GM13977 (cell line): ENCODE measurements around the gene CREB5.

ENCODE experiments used
- DNase-seq: peaks from one replicate; pipeline ENCODE4 v3.0.0; 2012; ENCODE audit warnings: low spot score
- in situ Hi-C: fragments of 300-500 bp; cut with MboI; formaldehyde crosslinking; loops from one replicate; pipeline ENCODE4 v1.12.0; 2022; ENCODE audit warnings: low sequenced_read_pairs, low pct_unique_long_range_greater_than_20kb, mixed read lengths, inconsistent platforms; ENCODE audit not compliant: unreplicated experiment
- TF ChIP-seq, protein P1 (sequence below): IDR thresholded peaks from 2 replicates; pipeline ENCODE4 v1.5.1; 2012; ENCODE audit warnings: mild to moderate bottlenecking, control low read depth; ENCODE audit not compliant: insufficient read depth; ENCODE audit errors: extremely low read depth, missing control alignments

Gene CREB5

DNA sequence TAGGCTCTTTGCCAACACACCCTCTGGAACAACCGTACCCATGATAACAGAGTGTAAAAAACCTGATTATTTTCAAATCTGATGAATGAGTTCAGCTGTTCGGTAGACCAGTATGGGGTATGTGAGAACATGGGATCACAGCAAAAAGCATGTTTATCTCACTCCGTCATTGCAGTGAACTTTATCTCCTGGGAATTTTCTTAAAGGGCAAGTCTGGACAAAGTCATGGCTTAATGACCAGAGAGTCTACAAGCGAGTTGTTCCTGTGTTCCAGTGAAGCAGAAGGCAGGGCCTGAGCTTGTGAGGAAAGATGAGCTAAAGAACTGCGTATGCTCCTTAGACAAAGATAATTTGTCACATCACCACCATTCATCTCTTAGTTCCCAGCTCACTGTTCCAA, 326.1 kb downstream of the CREB5 start:
- TF ChIP-seq, protein P1, sequence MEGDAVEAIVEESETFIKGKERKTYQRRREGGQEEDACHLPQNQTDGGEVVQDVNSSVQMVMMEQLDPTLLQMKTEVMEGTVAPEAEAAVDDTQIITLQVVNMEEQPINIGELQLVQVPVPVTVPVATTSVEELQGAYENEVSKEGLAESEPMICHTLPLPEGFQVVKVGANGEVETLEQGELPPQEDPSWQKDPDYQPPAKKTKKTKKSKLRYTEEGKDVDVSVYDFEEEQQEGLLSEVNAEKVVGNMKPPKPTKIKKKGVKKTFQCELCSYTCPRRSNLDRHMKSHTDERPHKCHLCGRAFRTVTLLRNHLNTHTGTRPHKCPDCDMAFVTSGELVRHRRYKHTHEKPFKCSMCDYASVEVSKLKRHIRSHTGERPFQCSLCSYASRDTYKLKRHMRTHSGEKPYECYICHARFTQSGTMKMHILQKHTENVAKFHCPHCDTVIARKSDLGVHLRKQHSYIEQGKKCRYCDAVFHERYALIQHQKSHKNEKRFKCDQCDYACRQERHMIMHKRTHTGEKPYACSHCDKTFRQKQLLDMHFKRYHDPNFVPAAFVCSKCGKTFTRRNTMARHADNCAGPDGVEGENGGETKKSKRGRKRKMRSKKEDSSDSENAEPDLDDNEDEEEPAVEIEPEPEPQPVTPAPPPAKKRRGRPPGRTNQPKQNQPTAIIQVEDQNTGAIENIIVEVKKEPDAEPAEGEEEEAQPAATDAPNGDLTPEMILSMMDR, result no peak
- DNase-seq, result no peak
- in situ Hi-C loops, result no loop called here

DNA sequence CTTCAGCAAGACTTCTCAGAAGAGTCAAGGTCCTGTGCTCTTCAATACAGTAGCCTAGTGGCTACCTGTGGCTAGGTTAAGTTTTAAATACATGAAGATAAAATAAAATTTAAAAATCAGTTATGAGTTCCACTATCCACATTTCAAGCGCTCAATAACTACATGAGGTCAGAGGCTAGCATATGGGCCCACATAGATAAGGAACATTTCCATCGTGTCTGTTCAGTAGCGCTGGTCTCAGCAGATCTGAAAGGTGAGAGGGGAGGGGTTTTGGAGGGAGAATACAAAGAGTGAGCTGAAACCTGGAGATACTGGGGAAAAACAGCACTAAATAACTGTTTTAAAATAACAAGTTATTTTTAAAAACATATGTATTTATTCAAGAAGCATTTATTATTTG, 326.8 kb downstream of the CREB5 start:
- TF ChIP-seq, protein P1, result no peak
- no peak for DNase-seq
- in situ Hi-C loops, result no loop called here

DNA sequence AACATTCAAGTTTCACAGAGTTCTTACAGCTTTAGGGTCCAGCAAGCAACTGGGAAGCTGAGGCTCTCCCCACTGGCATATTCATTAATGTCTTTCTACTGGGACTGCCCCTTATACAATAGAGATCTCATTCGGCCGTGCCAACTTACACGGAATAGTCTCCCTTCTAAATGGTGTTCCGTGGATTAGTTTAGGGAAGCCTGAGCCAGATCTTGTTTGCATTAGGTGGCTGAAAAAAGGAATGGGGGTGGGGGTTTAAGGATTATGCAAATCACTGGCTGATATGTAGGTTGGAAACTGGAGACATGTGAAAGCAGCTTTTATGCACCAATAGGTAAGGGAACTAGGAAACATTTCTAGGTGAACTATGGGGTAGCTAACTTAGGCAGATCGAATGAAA, 327.5 kb downstream of the CREB5 start:
- TF ChIP-seq, protein P1, result no peak
- DNase-seq, result no peak
- in situ Hi-C loops, result no loop called here

DNA sequence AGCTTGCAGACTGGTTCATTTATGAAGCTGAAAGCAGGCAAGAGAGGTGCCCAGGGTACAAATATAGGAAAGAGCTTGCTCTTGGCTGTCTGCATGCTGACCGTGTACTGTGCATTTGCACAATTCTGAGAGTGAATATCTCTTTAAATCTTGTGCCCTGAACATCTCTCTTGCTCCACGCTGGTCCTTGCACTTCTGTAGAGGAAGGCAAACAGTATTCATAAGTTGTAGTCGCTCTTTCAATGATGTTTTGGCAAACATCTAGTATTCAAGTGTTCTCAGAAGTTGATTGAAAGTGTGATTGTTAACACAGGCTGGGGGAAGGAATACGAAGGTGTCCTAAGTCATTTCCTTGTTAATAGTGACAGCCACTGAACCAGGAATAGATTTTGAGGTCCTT, 332.6 kb downstream of the CREB5 start:
- in situ Hi-C loops, result no loop called here
- DNase-seq, result no peak
- TF ChIP-seq, protein P1, result no peak

DNA sequence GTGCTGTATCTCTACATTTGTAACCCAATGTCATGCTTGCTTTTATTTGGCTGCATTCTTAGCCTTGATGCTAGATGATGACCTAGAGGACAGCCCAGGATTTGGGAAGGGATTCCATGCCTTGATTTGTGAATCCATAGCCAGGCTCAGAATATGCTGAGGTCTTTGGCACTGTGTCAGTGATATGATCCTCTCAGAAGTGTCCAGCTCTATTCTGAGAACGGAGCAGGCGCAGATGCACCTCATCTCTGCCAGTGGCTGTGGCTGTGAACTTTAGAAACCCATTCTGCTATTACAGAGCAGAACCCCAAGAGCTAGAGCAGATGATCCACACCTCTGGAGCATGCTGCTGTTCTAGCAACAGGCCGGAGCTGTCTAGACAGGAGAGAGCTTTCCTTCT, 333.0 kb downstream of the CREB5 start:
- TF ChIP-seq, protein P1, result no peak
- DNase-seq, result no peak
- in situ Hi-C loops, result no loop called here

DNA sequence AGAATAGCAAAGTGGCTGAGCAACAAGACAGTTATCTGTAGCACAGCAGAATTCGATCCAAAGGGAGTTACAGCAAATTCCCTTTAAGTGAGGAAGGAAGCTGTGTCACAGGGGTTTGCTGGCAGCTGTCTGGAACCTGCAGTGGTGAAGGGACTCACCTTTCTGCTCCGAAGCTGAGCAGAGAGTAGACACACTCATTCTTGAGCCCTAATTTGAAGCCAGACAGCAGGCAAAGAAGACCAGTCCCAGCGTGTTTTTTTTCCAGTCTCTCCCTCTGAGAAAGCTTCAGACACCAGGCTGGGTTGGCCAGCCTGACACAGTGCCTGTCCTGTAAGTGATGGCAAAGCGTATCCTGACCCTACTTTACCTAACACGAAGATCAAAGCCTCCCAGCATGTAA, 335.1 kb downstream of the CREB5 start:
- no peak for DNase-seq
- in situ Hi-C loops, result no loop called here
- TF ChIP-seq, protein P1, result no peak

DNA sequence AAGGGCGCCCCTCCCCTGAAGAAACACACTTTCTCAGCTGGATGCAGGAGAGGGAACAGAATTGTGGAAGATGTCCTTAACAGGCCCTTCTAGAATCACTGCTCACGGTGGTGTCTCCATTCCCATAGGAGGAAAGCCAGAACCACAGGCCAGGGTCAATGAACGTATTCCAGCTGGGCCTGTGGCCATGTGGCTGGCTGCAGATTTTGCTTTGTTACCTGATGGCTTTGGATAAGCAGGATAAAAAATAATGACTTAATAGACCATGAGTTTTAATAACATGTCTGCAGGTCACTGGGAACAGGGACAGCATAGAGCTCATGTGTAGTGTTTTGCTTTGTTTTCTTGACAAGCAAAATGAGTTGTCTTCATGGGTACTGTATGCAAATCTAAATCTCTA, 335.5 kb downstream of the CREB5 start:
- TF ChIP-seq, protein P1, result no peak
- DNase-seq, result no peak
- in situ Hi-C loops, result no loop called here
